Neural cell (in vitro differentiated cells): ENCODE results near the gene MSI2. TPM values are rescaled to one million over a fixed set of nuclear protein-coding genes. Genes with fewer than 3 reads are reported as not detected.

Experiments
- H2AFZ ChIP-seq: fragments of 200-600, 300-800 bp; sonication (generic), shearing (Covaris generic); 2 replicates; pipeline ENCODE4 v1.6.0; 2014; ENCODE audit warnings: low read depth, mild to moderate bottlenecking, antibody characterized with exemption, low read length, moderate library complexity
- H3F3A ChIP-seq: fragments of 200-600 bp; shearing (Covaris generic); 2 replicates; pipeline ENCODE4 v1.6.1; 2016; ENCODE audit warnings: mild to moderate bottlenecking, moderate library complexity, mixed read lengths, antibody characterized with exemption, low read length; ENCODE audit not compliant: insufficient read depth, poor library complexity, severe bottlenecking
- H3K27ac ChIP-seq: fragments of 200-600, 300-800 bp; sonication (generic), shearing (Covaris generic); 2 replicates; pipeline ENCODE4 v1.5.1; 2014; ENCODE audit warnings: mild to moderate bottlenecking, low read length, moderate library complexity
- H3K27me3 ChIP-seq: fragments of 300-800, 200-600 bp; sonication (generic), shearing (Covaris generic); 2 replicates; pipeline ENCODE4 v1.6.0; 2014; ENCODE audit warnings: mild to moderate bottlenecking, low read depth, low read length, moderate library complexity; ENCODE audit not compliant: insufficient read depth
- H3K36me3 ChIP-seq: fragments of 300-800, 200-600 bp; sonication (generic), shearing (Covaris generic); 2 replicates; pipeline ENCODE4 v1.5.1; 2014; ENCODE audit warnings: mild to moderate bottlenecking, antibody characterized with exemption, low read length, moderate library complexity; ENCODE audit not compliant: insufficient read depth
- H3K4me2 ChIP-seq: fragments of 300-800, 200-600 bp; sonication (generic), shearing (Covaris generic); 2 replicates; pipeline ENCODE4 v1.6.0; 2014; ENCODE audit warnings: mild to moderate bottlenecking, low read length
- H3K4me3 ChIP-seq: fragments of 300-800, 200-600 bp; sonication (generic), shearing (Covaris generic); 2 replicates; pipeline ENCODE4 v1.5.1; 2014; ENCODE audit warnings: mild to moderate bottlenecking, low read length, moderate library complexity
- H3K79me2 ChIP-seq: fragments of 200-600 bp; shearing (Covaris generic); replicated peaks from 2 replicates; pipeline ENCODE4 v1.6.0; 2014; ENCODE audit warnings: mild to moderate bottlenecking, low read length, moderate library complexity; ENCODE audit not compliant: insufficient read depth
- H3K9ac ChIP-seq: fragments of 300-800, 200-600 bp; sonication (generic), shearing (Covaris generic); 2 replicates; pipeline ENCODE4 v1.6.1; 2016; ENCODE audit warnings: mild to moderate bottlenecking, low read length, mixed read lengths
- H3K9me2 ChIP-seq: fragments of 200-600 bp; shearing (Covaris generic); 2 replicates; pipeline ENCODE4 v1.6.1; 2016; ENCODE audit warnings: mild to moderate bottlenecking, low read length, mixed read lengths; ENCODE audit not compliant: insufficient read depth
- H3K9me3 ChIP-seq: fragments of 200-600, 300-800 bp; sonication (generic), shearing (Covaris generic); 2 replicates; pipeline ENCODE4 v1.6.1; 2016; ENCODE audit warnings: mild to moderate bottlenecking, mixed run types, low read length, moderate library complexity, mixed read lengths
- H4K20me1 ChIP-seq: fragments of 200-600 bp; shearing (Covaris generic); 2 replicates; pipeline ENCODE4 v1.6.1; 2016; ENCODE audit warnings: mild to moderate bottlenecking, mixed run types; ENCODE audit not compliant: insufficient read depth
- CTCF ChIP-seq: fragments of 450-650 bp; IDR thresholded peaks from 2 replicates; pipeline ENCODE4 v1.5.1; 2014; ENCODE audit warnings: antibody characterized with exemption, mild to moderate bottlenecking, moderate library complexity; ENCODE audit not compliant: poor library complexity, severe bottlenecking
- EP300 ChIP-seq: fragments of 450-650 bp; conservative IDR thresholded peaks from 2 replicates; pipeline ENCODE4 v1.6.1; 2014; ENCODE audit warnings: antibody characterized with exemption, mild to moderate bottlenecking, moderate library complexity; ENCODE audit not compliant: poor library complexity, severe bottlenecking
- EZH2 ChIP-seq: fragments of 200-600, 300-800 bp; shearing (Covaris generic), sonication (generic); IDR thresholded peaks from 2 replicates; pipeline ENCODE4 v1.6.1; 2014; ENCODE audit warnings: antibody characterized with exemption, low read length, borderline replicate concordance, mild to moderate bottlenecking; ENCODE audit not compliant: insufficient read depth, poor library complexity, severe bottlenecking
- MXI1 ChIP-seq: fragments of 450-650 bp; conservative IDR thresholded peaks from 2 replicates; pipeline ENCODE4 v1.6.1; 2014; ENCODE audit warnings: antibody characterized with exemption, mild to moderate bottlenecking; ENCODE audit not compliant: poor library complexity, severe bottlenecking
- POLR2AphosphoS5 ChIP-seq: IDR thresholded peaks from 2 replicates; pipeline ENCODE4 v1.6.1; 2012
- RAD21 ChIP-seq: fragments of 450-650 bp; conservative IDR thresholded peaks from 2 replicates; pipeline ENCODE4 v1.6.1; 2014; ENCODE audit warnings: antibody characterized with exemption, mild to moderate bottlenecking, moderate library complexity
- REST ChIP-seq: IDR thresholded peaks from 2 replicates; pipeline ENCODE4 v1.6.1; 2012; ENCODE audit warnings: borderline replicate concordance
- SMC3 ChIP-seq: fragments of 450-650 bp; conservative IDR thresholded peaks from 2 replicates; pipeline ENCODE4 v1.6.1; 2014; ENCODE audit warnings: antibody characterized with exemption, mild to moderate bottlenecking, moderate library complexity; ENCODE audit not compliant: poor library complexity
- TAF1 ChIP-seq: IDR thresholded peaks from 2 replicates; pipeline ENCODE4 v1.6.1; 2012; ENCODE audit warnings: low read depth
- polyA plus RNA-seq: library from polyadenylated mRNA; depleted of rRNA; stranded (reverse); fragments of >200 nt; gene quantifications from 2 replicates; pipeline ENCODE4 v1.2.3, GENCODE V29; 2014

MSI2 gene
- polyA plus RNA-seq, 1 donor from 2014 or later, result 61.4 TPM

DNA sequence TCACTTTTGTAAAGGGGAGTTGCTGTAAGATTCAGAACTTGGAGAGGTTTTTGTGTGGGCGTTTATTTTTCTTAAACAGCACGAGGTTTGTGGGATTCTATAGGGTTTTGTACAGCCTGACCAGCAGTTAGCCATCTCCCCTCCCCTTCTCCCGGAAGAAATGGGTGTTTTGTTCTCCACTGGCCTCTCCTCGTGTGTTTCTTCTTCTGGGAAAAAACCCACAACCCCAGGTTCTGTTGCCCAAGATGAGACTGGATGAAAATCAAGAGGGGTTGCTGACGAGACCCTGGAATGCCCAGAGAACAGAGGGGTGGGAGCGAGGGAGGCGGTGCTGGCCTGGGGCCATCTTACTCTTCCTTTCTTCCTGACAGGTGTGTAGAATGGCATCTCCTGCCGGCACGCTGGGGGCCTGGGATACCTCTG is 186.1 kb downstream of the MSI2 start:
- TF ChIP-seq POLR2AphosphoS5, result no peak
- TF ChIP-seq REST, result no peak
- TF ChIP-seq RAD21, result no peak
- no peak for TF ChIP-seq SMC3
- no peak for TF ChIP-seq MXI1
- no peak for TF ChIP-seq EZH2
- TF ChIP-seq EP300, result no peak
- no peak for TF ChIP-seq TAF1
- TF ChIP-seq CTCF, result no peak
- H3K27me3 ChIP-seq, result no peaks in the 10 kb centered on the region
- no peaks in the 10 kb centered on the region for H4K20me1 ChIP-seq
- H3K79me2 ChIP-seq, result peaks cover 53% of the 10 kb centered on the region
- H3K27ac ChIP-seq, result no peak overlapping the region
- H3K4me3 ChIP-seq, result no peak overlapping the region
- no peak overlapping the region for H3K9ac ChIP-seq
- H2AFZ ChIP-seq, result no peak overlapping the region
- H3K36me3 ChIP-seq, result no peaks in the 10 kb centered on the region
- H3F3A ChIP-seq, result no peaks in the 10 kb centered on the region
- no peak overlapping the region for H3K4me2 ChIP-seq
- H3K9me2 ChIP-seq, result no peaks in the 10 kb centered on the region
- no peaks in the 10 kb centered on the region for H3K9me3 ChIP-seq

GRCh38 chr17:57442914-57443571 is 186.7 kb downstream of the MSI2 start:
- H3K4me2 ChIP-seq, result no peak overlapping the region
- H3K36me3 ChIP-seq, result no peaks in the 10 kb centered on the region
- no peak overlapping the region for H3K27ac ChIP-seq

More at GRCh38 chr17:57442914-57443571, 186.7 kb downstream of the MSI2 start:
- Histone ChIP-seq H4K20me1 (no peaks in the 10 kb centered on the region), H3K79me2 (peaks cover 47% of the 10 kb centered on the region), H3K27me3 (no peaks in the 10 kb centered on the region), H3K9me2 (no peaks in the 10 kb centered on the region), H3F3A (no peaks in the 10 kb centered on the region), H2AFZ (no peak overlapping the region), H3K4me3 (no peak overlapping the region), H3K9ac (no peak overlapping the region), H3K9me3 (no peaks in the 10 kb centered on the region)
- TF ChIP-seq EP300 (no peak), TAF1 (no peak), REST (no peak), EZH2 (no peak), POLR2AphosphoS5 (no peak), CTCF (no peak), SMC3 (no peak), MXI1 (no peak), RAD21 (no peak)
